ENCODE measurements around the gene ANKDD1B.

GRCh38 chr5:75677607-75678006 is 66.4 kb downstream of the ANKDD1B start:
- no peak for TF ChIP-seq POLR2AphosphoS5 (IDR thresholded peaks at IDR 0.05)
- no peak for TF ChIP-seq POLR2A (IDR thresholded peaks at IDR 0.05)
